Transverse colon (tissue), 4 donors: ENCODE results near the gene ZNF385B. TPM values are rescaled to one million over a fixed set of nuclear protein-coding genes. Genes with fewer than 3 reads are reported as not detected.

Experiments used
- DNase-seq: peaks from one replicate; pipeline ENCODE4 v3.0.0-alpha.2; 2019
- H3K27ac ChIP-seq, 4 donors: fragments of 200-600 bp; sonication (generic); 2 replicates each; pipeline ENCODE4 v1.5.1; 2016 to 2018; ENCODE audit warnings: inconsistent platforms in 4 of 4
- H3K27me3 ChIP-seq: fragments of 200-600 bp; sonication (generic); 2 replicates; pipeline ENCODE4 v1.5.1; 2017; ENCODE audit warnings: inconsistent platforms
- H3K36me3 ChIP-seq, 4 donors: fragments of 200-600 bp; sonication (generic); 2 replicates each; pipeline ENCODE4 v1.5.1; 2017 to 2019; ENCODE audit warnings: inconsistent platforms in 4 of 4
- H3K4me1 ChIP-seq, 4 donors: fragments of 200-600 bp; sonication (generic); 2 replicates each; pipeline ENCODE4 v1.5.1; 2017 to 2020; ENCODE audit warnings: inconsistent platforms in 4 of 4
- H3K4me3 ChIP-seq, 4 donors: fragments of 200-600 bp; sonication (generic); 1 replicate in 1 of 4; 2 replicates in 3 of 4; pipeline versions ENCODE4 v1.5.1 to v1.6.1; 2017 to 2019; ENCODE audit warnings: inconsistent platforms in 4 of 4
- H3K9me3 ChIP-seq, 2 donors: fragments of 200-600 bp; sonication (generic); 2 replicates each; pipeline ENCODE4 v1.5.1; 2017 to 2019; ENCODE audit warnings: inconsistent platforms in 2 of 2
- EP300 ChIP-seq: sonication (generic); formaldehyde crosslinking; IDR thresholded peaks from one replicate; pipeline ENCODE4 v1.6.1; 2017; ENCODE audit warnings: antibody characterized with exemption, low read depth
- POLR2A ChIP-seq: fragments of 450-650 bp; IDR thresholded peaks from one replicate; pipeline ENCODE4 v1.6.1; 2016; ENCODE audit warnings: antibody characterized with exemption, mild to moderate bottlenecking, moderate library complexity
- POLR2AphosphoS5 ChIP-seq, 3 donors: sonication (generic); formaldehyde crosslinking; IDR thresholded peaks; one replicate each; pipeline ENCODE4 v1.6.1; 2016; ENCODE audit warnings: antibody characterized with exemption in 3 of 3
- whole genome bisulfite sequencing, 2 donors: methylation state at CpG; one replicate each; pipeline ENCODE4 v1.1.5; 2018; ENCODE audit warnings: low coverage in 1 of 2; 5-methylcytosine and 5-hydroxymethylcytosine counted together
- in situ Hi-C, 4 donors: fragments of 200-750 bp; cut with MboI; loops; one replicate each; pipeline versions ENCODE4 v1.15.0 to v1.15.1; 2017; ENCODE audit warnings: low sequenced_read_pairs in 3 of 4, low pct_ligation_motif_present in 1 of 4, low pct_unique_long_range_greater_than_20kb in 1 of 4
- intact Hi-C: fragments of 100-400 bp; cut with DNase I; formaldehyde crosslinking; loops from one replicate; pipeline ENCODE4 v1.15.1; 2023; ENCODE audit warnings: low total_unique reads
- total RNA-seq, 4 donors: library from RNA; depleted of rRNA; stranded (reverse); fragments of >200 nt; gene quantifications; one replicate each; pipeline ENCODE4 v1.1.0, GENCODE V29; 2016
- TF ChIP-seq, protein P1 (sequence below), 5 experiments: fragments of 200-600 bp in 3 of 5; fragments of 450-650 bp in 2 of 5; sonication (generic) in 3 of 5; IDR thresholded peaks; 1 replicate in 2 of 5; 2 replicates in 3 of 5; pipeline ENCODE4 v1.5.1; 2016 to 2017; ENCODE audit warnings: antibody characterized with exemption in 5 of 5, inconsistent platforms in 3 of 5, mild to moderate bottlenecking in 2 of 5, moderate library complexity in 1 of 5

ZNF385B gene
- total RNA-seq, 4 donors from 2014 or later: 1.2 to 6.0 (median 2.4) TPM

DNA sequence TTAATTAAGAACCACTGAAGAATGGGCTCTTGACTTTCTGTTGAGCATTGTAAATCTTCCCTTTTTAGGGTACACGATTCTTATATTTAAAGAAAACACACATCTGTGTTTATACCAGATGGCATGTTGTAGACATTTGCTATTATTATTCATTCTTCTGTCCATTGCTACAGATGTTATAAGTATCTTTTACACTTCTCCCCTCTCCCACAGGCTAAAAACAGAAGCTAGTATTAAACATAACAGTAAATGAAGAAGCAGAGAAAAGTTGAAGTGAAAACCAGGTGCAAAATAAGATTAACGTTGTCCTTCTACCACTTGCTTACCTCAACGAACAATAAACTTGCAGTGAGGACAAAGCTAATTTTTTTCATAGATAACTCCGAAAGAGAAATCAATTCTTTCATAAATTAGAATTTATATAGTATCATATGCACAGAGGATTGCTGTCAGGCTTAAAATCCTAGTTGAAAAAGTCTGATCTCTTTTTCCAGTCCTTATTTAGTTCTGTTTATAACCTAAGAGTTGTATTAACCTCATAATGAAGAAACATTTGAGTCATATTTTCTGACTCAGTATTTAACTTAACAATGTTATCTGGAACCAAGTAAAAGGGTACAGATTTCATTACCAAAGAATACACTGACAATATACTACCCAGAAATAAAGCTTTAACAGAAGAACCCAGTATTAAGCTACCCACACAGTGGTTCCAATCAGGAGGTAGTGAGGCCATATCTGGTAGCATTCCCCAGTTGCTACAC is 16.4 kb upstream of the ZNF385B start:
- TF ChIP-seq, protein P1, sequence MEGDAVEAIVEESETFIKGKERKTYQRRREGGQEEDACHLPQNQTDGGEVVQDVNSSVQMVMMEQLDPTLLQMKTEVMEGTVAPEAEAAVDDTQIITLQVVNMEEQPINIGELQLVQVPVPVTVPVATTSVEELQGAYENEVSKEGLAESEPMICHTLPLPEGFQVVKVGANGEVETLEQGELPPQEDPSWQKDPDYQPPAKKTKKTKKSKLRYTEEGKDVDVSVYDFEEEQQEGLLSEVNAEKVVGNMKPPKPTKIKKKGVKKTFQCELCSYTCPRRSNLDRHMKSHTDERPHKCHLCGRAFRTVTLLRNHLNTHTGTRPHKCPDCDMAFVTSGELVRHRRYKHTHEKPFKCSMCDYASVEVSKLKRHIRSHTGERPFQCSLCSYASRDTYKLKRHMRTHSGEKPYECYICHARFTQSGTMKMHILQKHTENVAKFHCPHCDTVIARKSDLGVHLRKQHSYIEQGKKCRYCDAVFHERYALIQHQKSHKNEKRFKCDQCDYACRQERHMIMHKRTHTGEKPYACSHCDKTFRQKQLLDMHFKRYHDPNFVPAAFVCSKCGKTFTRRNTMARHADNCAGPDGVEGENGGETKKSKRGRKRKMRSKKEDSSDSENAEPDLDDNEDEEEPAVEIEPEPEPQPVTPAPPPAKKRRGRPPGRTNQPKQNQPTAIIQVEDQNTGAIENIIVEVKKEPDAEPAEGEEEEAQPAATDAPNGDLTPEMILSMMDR (IDR thresholded peaks at IDR 0.05): no peak
- TF ChIP-seq POLR2AphosphoS5 (IDR thresholded peaks at IDR 0.05) (no peak), POLR2A (no peak), EP300 (no peak)
- Histone ChIP-seq H3K27ac (no peak overlapping the region), H3K9me3 (no peaks in the 10 kb centered on the region), H3K27me3 (no peaks in the 10 kb centered on the region), H3K36me3 (no peaks in the 10 kb centered on the region), H3K4me1 (no peaks in the 10 kb centered on the region), H3K4me3 (no peak overlapping the region)
- intact Hi-C loops (no loop called here), in situ Hi-C loops (no loop called here)
- no peak for DNase-seq
- WGBS, 2 donors: 55 to 57% methylated on average over 4 of the region's 4 CpGs

DNA sequence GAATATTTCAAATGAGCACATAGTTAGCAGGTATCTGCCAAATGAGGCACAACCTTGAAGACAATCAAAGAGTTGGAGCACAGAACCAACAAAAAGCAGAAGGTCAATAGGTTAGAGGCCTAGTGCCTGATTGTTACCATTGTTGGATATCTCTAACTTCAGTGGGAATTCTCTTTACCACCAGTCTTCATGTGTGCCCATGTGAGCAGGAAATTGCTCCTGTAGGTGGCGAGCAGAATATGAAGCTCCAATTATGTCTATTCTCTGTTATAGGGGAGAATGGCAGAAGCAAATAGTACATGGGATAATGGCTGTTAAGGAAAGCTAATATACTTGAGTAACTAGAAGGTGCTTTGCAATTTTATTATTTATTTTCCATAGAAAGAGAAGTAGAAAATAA is 14.9 kb upstream of the ZNF385B start:
- Histone ChIP-seq H3K4me3 (no peak overlapping the region), H3K36me3 (no peaks in the 10 kb centered on the region), H3K9me3 (no peaks in the 10 kb centered on the region), H3K4me1 (no peaks in the 10 kb centered on the region), H3K27ac (no peak overlapping the region), H3K27me3 (no peaks in the 10 kb centered on the region)
- no peak for DNase-seq
- TF ChIP-seq, protein P1 (IDR thresholded peaks at IDR 0.05): no peak
- TF ChIP-seq EP300 (no peak), POLR2AphosphoS5 (IDR thresholded peaks at IDR 0.05) (no peak), POLR2A (no peak)
- intact Hi-C loops (no loop called here), in situ Hi-C loops (no loop called here)
- 60 to 67% methylated on average over 1 of the region's 1 CpG for WGBS, 2 donors

DNA sequence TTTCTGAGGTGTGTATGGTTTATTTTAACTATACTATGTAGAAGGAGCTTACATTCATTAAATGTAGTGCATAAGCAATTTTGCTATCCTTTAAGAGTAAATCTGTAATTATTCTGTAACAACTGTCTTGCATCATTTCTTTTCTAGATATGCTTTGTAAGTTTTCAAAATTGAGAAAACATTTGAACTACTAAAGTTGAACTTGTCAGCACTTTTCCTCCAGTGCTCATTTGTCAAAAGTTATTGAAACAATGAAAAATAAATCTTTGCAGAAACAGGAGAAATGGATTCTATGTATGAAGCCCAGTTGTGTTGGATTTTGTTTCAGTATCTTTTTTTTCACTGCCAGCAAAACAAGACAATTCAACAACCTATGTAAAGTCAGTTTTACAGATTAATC is 14.5 kb upstream of the ZNF385B start:
- TF ChIP-seq, protein P1 (IDR thresholded peaks at IDR 0.05): no peak
- TF ChIP-seq POLR2AphosphoS5 (IDR thresholded peaks at IDR 0.05) (no peak), EP300 (no peak), POLR2A (no peak)
- intact Hi-C loops: no loop called here
- H3K27ac ChIP-seq: no peak overlapping the region
- no peaks in the 10 kb centered on the region for H3K36me3 ChIP-seq
- H3K27me3 ChIP-seq: no peaks in the 10 kb centered on the region
- in situ Hi-C loops: no loop called here
- no peaks in the 10 kb centered on the region for H3K4me1 ChIP-seq
- H3K4me3 ChIP-seq: no peak overlapping the region
- DNase-seq: no peak
- no peaks in the 10 kb centered on the region for H3K9me3 ChIP-seq

DNA sequence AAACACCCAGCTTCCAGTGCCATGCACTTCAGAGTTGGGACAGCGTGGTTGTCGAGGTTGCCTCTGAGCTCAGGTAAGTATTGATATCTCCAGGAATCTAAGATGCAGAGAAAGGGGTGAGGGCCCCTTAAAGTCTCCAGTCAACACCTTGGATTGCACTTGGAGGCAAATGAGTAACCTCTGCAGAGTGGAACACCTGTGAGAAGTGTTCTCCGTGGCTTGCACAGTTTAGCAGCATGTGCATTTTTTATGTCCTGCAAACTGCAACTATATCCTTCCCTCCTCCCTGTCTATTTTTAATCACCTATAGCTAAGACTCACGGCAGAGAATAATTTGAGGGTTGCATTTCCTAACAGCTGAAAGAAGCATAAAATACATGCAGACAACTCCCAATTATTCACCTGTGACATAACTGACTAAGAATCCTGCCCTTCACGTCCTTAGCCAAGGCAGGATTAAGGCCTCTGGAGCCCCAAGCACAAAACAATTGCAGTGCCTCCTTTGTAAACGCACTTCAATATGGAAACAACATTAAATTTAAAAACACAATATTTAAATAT is 1.6 kb upstream of the ZNF385B start:
- TF ChIP-seq EP300: no peak
- TF ChIP-seq, protein P1 (IDR thresholded peaks at IDR 0.05): no peak
- TF ChIP-seq POLR2A: no peak
- TF ChIP-seq POLR2AphosphoS5 (IDR thresholded peaks at IDR 0.05): no peak
- Histone ChIP-seq H3K4me1 (peaks cover 0 to 16% (median 12%) of the 10 kb centered on the region in 4 donors), H3K4me3 (no peak overlapping the region), H3K36me3 (no peaks in the 10 kb centered on the region), H3K9me3 (no peaks in the 10 kb centered on the region), H3K27ac (peak overlapping the region in 1 of 4 donors; percentile 80), H3K27me3 (peaks cover 66% of the 10 kb centered on the region)
- 75 to 79% methylated on average over 6 of the region's 6 CpGs for WGBS, 2 donors
- in situ Hi-C loops (no loop called here), intact Hi-C loops (no loop called here)
- DNase-seq: no peak
